ENCODE results near the gene IFT81. TPM values are rescaled to one million over a fixed set of nuclear protein-coding genes. Genes with fewer than 3 reads are reported as not detected.
A peak's percentile ranks its signal among the peaks of the same experiment; 100 is the strongest.

Gene IFT81
- total and polyA plus RNA-seq, 11 donors, result 4.3 to 9.8 (median 8.5) TPM

GRCh38 chr12:110122929-110123328, 1.2 kb upstream of the IFT81 start:
- Histone ChIP-seq H3K9me3 (no peaks in the 10 kb centered on the region), H3K4me3 (no peak overlapping the region), H3K36me3 (peaks cover 0 to 6% (median 0%) of the 10 kb centered on the region in 9 donors), H3K27ac (no peak overlapping the region), H3K27me3 (no peaks in the 10 kb centered on the region), H3K4me1 (peaks cover 0 to 24% (median 12%) of the 10 kb centered on the region in 12 donors)
- WGBS, 4 donors, result 54 to 72% (median 56%) methylated on average over 4 of the region's 4 CpGs
- TF ChIP-seq POLR2A (IDR thresholded peaks at IDR 0.05) (no peak), CTCF (IDR thresholded peaks at IDR 0.05) (no peak)
- intact Hi-C loops (cut with DNase I), result loop anchor here in 1 of 10 donors (5.0 kb wide), 1 partner anchor 99 kb away; no protein-coding TSS in a partner anchor
- DNase-seq, result no peak
- ATAC-seq, result no peak

DNA sequence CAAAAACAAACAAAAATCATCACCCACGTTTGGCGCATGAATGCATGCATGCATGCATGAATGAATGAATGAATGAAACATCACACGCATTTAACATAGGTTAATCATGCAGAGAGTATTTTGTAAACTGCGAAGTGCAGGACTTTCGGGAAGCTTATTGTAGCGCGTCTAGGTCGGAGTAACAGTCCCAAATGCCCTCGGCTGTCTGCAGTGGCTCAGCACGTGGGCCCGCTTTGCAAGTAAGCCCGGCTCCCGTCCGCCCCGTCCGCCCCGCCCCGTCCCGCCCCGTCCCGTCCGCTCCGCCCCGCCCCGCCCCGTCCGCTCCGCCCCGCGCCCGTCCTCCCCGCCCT, 263 bp upstream of the IFT81 start:
- no peak for DNase-seq
- H3K4me3 ChIP-seq, result peak overlapping the region in 5 of 12 donors; percentile 71 to 99 (median 93)
- H3K9me3 ChIP-seq, result no peaks in the 10 kb centered on the region
- peak overlapping the region in 1 of 12 donors; percentile 92 for H3K27ac ChIP-seq
- no peaks in the 10 kb centered on the region for H3K27me3 ChIP-seq
- intact Hi-C loops (cut with DNase I), result loop anchor here in 1 of 10 donors (5.0 kb wide), 1 partner anchor 98 kb away; no protein-coding TSS in a partner anchor
- peaks cover 0 to 21% (median 7%) of the 10 kb centered on the region in 12 donors for H3K4me1 ChIP-seq
- no peak for ATAC-seq
- WGBS, 4 donors, result 6 to 16% (median 9%) methylated on average over 8 to 32 of the region's 32 CpGs
- TF ChIP-seq POLR2A (IDR thresholded peaks at IDR 0.05) (no peak), CTCF (IDR thresholded peaks at IDR 0.05) (no peak)
- peaks cover 0 to 16% (median 0%) of the 10 kb centered on the region in 9 donors for H3K36me3 ChIP-seq

DNA sequence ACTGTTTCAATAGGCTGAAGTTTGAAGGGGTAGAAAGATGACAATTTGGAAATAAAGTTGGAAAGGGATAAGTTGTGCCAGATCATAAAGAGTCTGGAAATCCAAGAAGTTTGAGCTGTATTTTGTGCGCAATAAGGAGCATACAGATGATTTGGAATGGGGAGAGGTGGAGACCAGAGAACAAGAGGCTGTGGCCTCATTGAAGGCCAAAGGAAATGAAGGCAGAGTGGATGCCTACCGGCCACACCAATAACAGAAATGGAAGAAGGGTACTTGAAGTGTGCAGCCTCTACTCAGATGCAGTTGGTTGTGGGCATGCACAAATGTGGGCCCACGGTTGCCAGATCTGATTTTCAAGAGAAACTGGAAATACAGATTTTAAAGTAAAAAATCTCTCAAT, 2.4 kb downstream of the IFT81 start:
- H3K27me3 ChIP-seq, result no peaks in the 10 kb centered on the region
- H3K36me3 ChIP-seq, result peaks cover 0 to 39% (median 0%) of the 10 kb centered on the region in 9 donors
- H3K27ac ChIP-seq, result no peak overlapping the region
- intact Hi-C loops (cut with DNase I), result no loop called here
- no peak overlapping the region for H3K4me3 ChIP-seq
- ATAC-seq, result no peak
- TF ChIP-seq POLR2A (IDR thresholded peaks at IDR 0.05) (no peak), CTCF (IDR thresholded peaks at IDR 0.05) (no peak)
- H3K9me3 ChIP-seq, result no peaks in the 10 kb centered on the region
- DNase-seq, result no peak
- 74 to 90% (median 86%) methylated on average over 3 of the region's 3 CpGs for WGBS, 4 donors
- peaks cover 0 to 21% (median 7%) of the 10 kb centered on the region in 12 donors for H3K4me1 ChIP-seq

GRCh38 chr12:110134691-110135411, 10.7 kb downstream of the IFT81 start:
- 47 to 55% (median 49%) methylated on average over 2 of the region's 2 CpGs for WGBS, 4 donors
- peaks cover 0 to 95% (median 38%) of the 10 kb centered on the region in 9 donors for H3K36me3 ChIP-seq
- ATAC-seq, result no peak

More at GRCh38 chr12:110134691-110135411, 10.7 kb downstream of the IFT81 start:
- intact Hi-C loops (cut with DNase I), result no loop called here
- Histone ChIP-seq H3K27ac (no peak overlapping the region), H3K9me3 (no peaks in the 10 kb centered on the region), H3K4me3 (no peak overlapping the region), H3K27me3 (no peaks in the 10 kb centered on the region), H3K4me1 (no peaks in the 10 kb centered on the region)
- DNase-seq, result no peak
- no peak for TF ChIP-seq POLR2A (IDR thresholded peaks at IDR 0.05)
- TF ChIP-seq CTCF (IDR thresholded peaks at IDR 0.05), result no peak
